Esophagus muscularis mucosa (tissue), 3 donors: ENCODE measurements around the gene PDCD1.

Experiments
- POLR2A ChIP-seq: fragments of 450-650 bp; IDR thresholded peaks from one replicate; pipeline ENCODE4 v1.6.1; 2017; ENCODE audit warnings: antibody characterized with exemption, moderate library complexity, mild to moderate bottlenecking, low read depth
- TF ChIP-seq, protein P1 (sequence below), 3 experiments: fragments of 200-600 bp in 2 of 3; fragments of 450-650 bp in 1 of 3; sonication (generic) in 2 of 3; IDR thresholded peaks; one replicate each; pipeline ENCODE4 v1.5.1; 2017 to 2019; ENCODE audit warnings: antibody characterized with exemption in 3 of 3, mild to moderate bottlenecking in 2 of 3, moderate library complexity in 1 of 3

GRCh38 chr2:241876528-241877196 lies 18.0 kb upstream of the PDCD1 start:
- TF ChIP-seq, protein P1, sequence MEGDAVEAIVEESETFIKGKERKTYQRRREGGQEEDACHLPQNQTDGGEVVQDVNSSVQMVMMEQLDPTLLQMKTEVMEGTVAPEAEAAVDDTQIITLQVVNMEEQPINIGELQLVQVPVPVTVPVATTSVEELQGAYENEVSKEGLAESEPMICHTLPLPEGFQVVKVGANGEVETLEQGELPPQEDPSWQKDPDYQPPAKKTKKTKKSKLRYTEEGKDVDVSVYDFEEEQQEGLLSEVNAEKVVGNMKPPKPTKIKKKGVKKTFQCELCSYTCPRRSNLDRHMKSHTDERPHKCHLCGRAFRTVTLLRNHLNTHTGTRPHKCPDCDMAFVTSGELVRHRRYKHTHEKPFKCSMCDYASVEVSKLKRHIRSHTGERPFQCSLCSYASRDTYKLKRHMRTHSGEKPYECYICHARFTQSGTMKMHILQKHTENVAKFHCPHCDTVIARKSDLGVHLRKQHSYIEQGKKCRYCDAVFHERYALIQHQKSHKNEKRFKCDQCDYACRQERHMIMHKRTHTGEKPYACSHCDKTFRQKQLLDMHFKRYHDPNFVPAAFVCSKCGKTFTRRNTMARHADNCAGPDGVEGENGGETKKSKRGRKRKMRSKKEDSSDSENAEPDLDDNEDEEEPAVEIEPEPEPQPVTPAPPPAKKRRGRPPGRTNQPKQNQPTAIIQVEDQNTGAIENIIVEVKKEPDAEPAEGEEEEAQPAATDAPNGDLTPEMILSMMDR (IDR thresholded peaks at IDR 0.05), result no peak
- TF ChIP-seq POLR2A, result no peak
